Measurements from ENCODE around the gene SLC34A1.
A peak's percentile ranks its signal among the peaks of the same experiment; 100 is the strongest.
"Not testable (repeated sequence)": the region's sequence is repeated elsewhere in the genome, so short reads cannot be mapped to it uniquely, and the experiment has no call there.

SLC34A1 gene, protein sequence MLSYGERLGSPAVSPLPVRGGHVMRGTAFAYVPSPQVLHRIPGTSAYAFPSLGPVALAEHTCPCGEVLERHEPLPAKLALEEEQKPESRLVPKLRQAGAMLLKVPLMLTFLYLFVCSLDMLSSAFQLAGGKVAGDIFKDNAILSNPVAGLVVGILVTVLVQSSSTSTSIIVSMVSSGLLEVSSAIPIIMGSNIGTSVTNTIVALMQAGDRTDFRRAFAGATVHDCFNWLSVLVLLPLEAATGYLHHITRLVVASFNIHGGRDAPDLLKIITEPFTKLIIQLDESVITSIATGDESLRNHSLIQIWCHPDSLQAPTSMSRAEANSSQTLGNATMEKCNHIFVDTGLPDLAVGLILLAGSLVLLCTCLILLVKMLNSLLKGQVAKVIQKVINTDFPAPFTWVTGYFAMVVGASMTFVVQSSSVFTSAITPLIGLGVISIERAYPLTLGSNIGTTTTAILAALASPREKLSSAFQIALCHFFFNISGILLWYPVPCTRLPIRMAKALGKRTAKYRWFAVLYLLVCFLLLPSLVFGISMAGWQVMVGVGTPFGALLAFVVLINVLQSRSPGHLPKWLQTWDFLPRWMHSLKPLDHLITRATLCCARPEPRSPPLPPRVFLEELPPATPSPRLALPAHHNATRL

DNA sequence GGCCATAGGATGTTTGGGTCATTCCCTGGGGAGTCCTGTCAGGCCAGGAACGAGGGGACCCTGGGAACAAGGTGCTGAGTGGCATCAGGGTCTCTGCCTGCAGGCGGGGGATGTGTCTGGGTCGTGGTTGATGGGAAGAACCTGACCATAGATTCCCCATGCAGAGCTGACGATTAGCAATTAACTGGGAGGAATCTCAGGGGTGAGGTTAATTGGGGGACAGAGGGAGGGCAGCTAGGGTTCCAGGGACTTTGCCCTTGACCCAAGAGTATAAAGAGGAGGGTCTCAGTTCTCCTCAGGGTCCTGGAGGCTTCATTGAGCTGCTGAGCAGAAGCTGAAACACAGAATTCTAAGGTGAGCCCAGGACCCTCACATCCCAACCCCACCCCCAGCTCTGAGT is at the start of gene SLC34A1:
SLC34A1 (plus strand) TSS at position 301 of the 400 bp plus-strand sequence. CDS start 1,308 bp downstream, outside the sequence.
- Mint-ChIP-seq H3K27me3 (peaks cover 38% of the 10 kb centered on the region), H3K9me3 (no peaks in the 10 kb centered on the region), H3K27ac (no peak within 1 kb of the TSS), H3K4me3 (no peak within 1 kb of the TSS), H3K36me3 (no peaks in the 10 kb centered on the region), H3K4me1 (peaks cover 21% of the 10 kb centered on the region)
- ATAC-seq, result no peak

DNA sequence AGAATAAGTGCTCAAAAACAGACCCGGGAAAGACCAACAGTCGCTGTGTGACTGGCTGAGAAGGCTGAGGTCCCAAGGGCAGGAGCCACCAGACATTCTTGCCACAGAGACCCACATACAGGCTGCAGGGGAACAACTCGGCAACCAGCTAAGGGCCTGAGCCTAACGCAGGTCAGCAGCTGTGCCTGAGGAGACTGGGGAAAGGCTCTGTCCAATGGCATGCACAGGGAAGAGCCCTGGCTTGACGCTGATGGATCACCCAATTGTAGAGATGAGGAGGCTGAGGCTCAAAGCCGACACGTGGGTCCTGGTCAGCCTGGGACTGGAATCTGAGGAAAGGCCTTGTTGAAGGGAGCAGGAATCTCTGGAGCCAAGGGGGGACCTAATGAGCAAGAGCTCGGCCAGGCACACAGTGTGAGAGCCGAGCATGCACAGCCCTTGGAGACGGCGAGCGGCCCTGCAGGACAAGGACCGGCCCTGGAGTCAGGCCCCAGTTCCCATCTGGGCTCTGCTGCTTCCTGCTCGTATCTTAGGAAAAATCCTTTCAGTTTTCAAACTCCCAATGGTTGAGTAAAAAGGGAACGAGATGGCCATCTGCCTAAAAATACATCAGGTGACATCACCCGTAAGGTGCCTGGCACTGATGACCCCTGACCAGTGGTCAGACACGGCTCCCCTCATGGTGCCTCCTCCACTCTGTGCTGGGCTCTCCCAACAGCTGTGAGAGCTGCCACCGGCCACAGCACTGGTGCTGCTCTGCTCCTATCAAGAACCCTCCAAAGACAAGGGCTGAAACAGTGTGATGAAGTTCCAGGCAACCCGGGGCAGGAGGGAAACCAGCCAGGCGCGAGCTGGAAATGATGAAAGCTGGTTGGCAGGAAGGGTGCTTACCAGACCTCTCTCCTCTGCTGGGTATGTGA is 49.2 kb upstream of the SLC34A1 start:
- H3K4me1 Mint-ChIP-seq, result peaks cover 33% of the 10 kb centered on the region
- H3K27me3 Mint-ChIP-seq, result no peaks in the 10 kb centered on the region
- H3K9me3 Mint-ChIP-seq, result no peaks in the 10 kb centered on the region
- peak overlapping the region; percentile 42 for H3K27ac Mint-ChIP-seq
- no peak overlapping the region for H3K4me3 Mint-ChIP-seq
- ATAC-seq, result no peak
- H3K36me3 Mint-ChIP-seq, result peaks cover 78% of the 10 kb centered on the region

DNA sequence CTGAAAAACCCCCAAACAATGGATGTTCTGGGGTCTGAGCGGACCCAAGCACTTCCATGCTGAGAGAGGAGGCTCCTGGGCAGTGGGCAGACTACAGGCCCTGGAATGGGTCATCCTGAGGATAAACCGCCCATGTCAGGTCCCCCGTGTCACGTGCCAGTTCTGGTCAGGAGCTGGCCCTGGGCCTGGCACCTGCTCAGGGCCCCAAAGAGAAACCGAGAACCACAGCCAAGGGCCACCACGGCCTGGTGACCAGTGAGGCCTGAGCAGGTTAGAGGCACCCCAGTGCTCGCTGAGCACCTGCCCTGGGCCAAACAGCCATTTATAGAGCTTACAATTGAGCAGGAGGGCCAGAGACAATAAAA is 48.6 kb upstream of the SLC34A1 start:
- H3K27ac Mint-ChIP-seq, result peak overlapping the region; percentile 42
- H3K4me1 Mint-ChIP-seq, result peaks cover 34% of the 10 kb centered on the region
- H3K27me3 Mint-ChIP-seq, result no peaks in the 10 kb centered on the region
- ATAC-seq, result no peak
- H3K36me3 Mint-ChIP-seq, result peaks cover 73% of the 10 kb centered on the region
- no peaks in the 10 kb centered on the region for H3K9me3 Mint-ChIP-seq
- no peak overlapping the region for H3K4me3 Mint-ChIP-seq

DNA sequence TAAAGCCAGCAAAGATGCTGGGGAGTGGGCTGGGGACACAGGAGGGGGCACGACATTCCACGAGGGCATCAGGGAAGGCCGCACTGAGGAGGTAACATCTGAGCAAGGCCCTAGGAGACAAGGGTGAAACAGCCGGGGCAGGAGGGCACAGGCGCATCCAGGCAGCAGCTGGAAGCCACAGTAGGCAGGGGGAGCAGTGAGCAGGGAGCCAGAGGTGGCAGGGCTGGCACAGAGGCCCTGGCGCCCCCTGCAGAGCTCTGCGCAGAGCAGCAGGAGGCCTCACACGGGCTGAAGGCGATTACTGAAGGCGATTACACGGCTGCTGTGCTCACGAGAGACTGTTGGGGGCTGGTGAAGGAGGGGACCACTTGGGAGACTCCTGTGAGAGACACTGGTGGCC is 48.1 kb upstream of the SLC34A1 start:
- H3K9me3 Mint-ChIP-seq, result no peaks in the 10 kb centered on the region
- H3K4me3 Mint-ChIP-seq, result no peak overlapping the region

DNA sequence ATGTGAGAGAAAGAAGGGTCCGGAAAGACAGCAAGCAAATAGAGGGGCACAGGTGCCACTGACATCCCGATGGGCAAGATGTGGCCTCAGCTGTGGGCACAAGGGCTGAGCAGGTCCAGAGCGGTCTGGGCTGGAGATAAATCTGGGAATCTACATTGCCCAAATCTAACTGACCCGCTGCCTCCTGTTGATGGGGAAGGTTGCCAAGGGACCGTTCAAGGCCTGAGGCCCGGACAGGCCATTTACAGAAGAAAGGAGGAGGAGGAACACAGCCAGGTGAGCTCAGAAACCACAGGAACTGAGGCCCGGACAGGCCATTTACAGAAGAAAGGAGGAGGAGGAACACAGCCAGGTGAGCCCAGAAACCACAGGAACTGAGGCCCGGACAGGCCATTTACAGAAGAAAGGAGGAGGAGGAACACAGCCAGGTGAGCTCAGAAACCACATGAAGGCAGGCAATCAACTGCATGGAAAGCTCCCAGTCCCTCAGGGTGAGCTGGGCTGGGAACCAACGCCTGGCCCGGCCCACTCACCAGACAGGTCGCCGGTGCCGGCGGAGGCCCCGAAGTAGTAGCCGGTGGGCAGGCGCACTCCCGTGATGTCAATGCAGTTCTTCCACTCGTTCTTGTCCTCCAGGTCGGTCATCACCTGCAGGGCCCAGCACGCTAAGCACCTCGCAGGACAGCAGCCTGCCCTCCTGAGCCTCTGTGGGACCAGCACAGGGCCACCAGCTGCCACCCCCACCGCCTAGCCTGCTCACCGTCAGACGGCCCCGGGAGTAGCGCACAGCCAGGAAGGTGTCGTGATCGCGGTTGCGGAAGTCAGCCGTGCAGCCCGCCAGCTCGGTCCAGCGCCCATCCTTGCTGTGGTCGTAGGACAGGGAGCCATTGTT is 47.4 kb upstream of the SLC34A1 start:
- H3K27ac Mint-ChIP-seq, result peak overlapping the region; percentile 42
- no peak overlapping the region for H3K4me3 Mint-ChIP-seq
- H3K4me1 Mint-ChIP-seq, result peaks cover 34% of the 10 kb centered on the region
- H3K27me3 Mint-ChIP-seq, result no peaks in the 10 kb centered on the region
- H3K9me3 Mint-ChIP-seq, result no peaks in the 10 kb centered on the region
- H3K36me3 Mint-ChIP-seq, result peaks cover 71% of the 10 kb centered on the region
- ATAC-seq, result no peak

More for the DNA sequence above, 48.1 kb upstream of the SLC34A1 start:
- H3K27me3 Mint-ChIP-seq, result no peaks in the 10 kb centered on the region
- H3K4me1 Mint-ChIP-seq, result peaks cover 34% of the 10 kb centered on the region
- peaks cover 71% of the 10 kb centered on the region for H3K36me3 Mint-ChIP-seq
- no peak for ATAC-seq
- H3K27ac Mint-ChIP-seq, result peak overlapping the region; percentile 42

DNA sequence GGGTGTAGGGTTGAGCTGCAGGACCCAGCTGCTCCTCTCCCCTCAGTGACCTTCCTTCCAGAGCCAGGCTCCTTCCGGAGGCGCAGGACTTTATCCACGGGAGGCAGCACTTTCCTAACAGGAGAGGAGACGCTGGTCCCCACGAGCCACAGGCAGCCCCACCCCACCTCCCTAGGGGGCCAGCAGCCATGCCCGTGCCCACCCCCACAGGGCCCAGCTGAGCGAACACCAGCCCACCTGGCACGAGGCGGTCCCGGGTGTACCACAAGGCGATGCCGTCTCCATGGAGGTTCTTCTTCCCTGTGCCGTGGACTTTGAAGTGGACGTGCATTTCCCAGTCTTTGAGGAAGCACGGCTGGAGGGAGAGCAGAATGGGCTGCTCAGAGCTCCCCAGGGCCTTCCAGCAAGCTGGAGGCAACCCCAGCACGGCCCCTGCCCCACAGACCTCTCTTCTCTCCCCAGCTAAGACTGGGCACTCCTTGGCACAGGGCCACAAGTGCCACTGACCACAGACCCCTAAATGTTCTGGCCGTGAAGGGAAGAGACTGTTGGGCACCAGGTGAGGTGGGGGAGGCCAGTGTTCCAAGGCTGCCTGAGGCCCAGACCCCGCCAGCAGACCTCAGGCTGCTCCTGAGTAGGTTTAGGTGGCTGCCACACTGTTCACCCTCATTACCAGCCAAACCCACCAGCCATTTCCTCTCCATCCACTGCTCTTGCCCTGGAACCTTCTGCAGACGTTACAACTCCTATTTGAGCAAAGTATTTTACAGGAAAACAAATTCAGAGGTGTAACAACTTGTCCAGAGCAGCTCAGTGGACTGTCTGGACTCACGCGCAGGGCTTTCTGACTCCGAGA is 45.8 kb upstream of the SLC34A1 start:
- Mint-ChIP-seq H3K27me3 (no peaks in the 10 kb centered on the region), H3K9me3 (no peaks in the 10 kb centered on the region), H3K4me3 (no peak overlapping the region), H3K4me1 (peaks cover 29% of the 10 kb centered on the region), H3K27ac (no peak overlapping the region), H3K36me3 (peaks cover 63% of the 10 kb centered on the region)
- ATAC-seq, result no peak

DNA sequence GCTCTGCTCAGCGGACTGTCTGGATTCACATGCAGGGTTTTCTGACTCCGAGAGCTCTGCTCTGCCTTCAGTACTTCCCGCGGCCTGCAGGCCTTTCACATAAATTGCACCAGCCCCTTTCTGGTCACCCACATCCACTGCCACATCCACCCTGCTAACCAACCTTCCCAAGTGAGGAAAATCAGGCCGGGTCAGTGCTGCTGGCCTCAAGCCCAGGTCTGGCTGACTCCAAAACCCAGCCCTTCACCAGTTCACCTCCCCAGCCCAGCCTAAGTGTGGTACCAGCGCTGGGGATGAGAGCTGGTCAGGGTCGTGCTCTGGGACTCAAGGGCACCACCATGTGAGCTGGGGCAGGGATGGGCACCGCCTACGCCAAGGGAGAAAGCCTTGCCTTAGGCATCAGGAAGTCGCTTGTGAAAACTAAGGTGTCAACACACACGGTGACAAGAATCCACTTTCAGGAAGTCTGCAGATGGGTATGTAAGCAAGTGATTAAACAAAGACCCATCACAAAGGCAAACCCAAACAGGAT is 45.1 kb upstream of the SLC34A1 start:
- Mint-ChIP-seq H3K4me3 (no peak overlapping the region), H3K36me3 (peaks cover 60% of the 10 kb centered on the region), H3K27ac (no peak overlapping the region), H3K4me1 (peaks cover 33% of the 10 kb centered on the region), H3K27me3 (no peaks in the 10 kb centered on the region), H3K9me3 (no peaks in the 10 kb centered on the region)
- no peak for ATAC-seq

DNA sequence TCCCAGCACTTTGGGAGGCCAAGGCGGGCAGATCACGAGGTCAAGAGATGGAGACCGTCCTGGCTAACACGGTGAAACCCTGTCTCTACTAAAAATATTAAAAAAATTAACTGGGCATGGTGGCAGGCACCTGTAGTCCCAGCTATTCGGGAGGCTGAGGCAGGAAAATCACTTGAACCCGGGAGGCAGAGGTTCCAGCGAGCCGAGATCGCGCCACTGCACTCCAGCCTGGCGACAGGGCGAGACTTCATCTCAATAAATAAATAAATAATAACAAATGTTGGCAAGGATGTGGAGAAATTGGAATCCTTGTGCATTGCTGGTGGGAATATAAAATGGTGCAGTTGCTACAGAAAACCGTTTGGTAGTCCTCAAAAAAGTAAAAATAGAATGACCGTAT is 41.2 kb upstream of the SLC34A1 start:
- not testable (repeated sequence) for H3K27ac Mint-ChIP-seq, H3K4me3 Mint-ChIP-seq, ATAC-seq, H3K9me3 Mint-ChIP-seq, H3K27me3 Mint-ChIP-seq
- peaks cover 39% of the 10 kb centered on the region for H3K4me1 Mint-ChIP-seq
- peaks cover 40% of the 10 kb centered on the region for H3K36me3 Mint-ChIP-seq

DNA sequence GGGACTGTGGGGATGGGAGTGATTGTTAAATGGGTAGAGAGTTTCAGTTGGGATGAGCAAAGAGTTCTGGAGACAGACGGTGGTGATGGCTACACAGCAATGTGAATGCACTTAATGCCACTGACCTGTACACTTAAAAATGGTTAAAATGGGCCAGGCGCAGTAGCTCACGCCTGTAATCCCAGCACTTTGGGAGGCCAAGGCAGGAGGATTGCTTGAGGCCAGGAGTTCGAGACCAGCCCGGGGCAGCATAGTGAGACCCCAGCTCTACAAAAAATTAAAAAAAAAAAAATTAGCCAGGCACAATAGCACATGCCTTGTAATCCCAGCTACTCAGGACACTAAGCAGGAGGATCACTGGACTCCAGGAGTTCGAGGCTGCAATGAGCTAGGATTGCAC is 40.5 kb upstream of the SLC34A1 start:
- Mint-ChIP-seq H3K27me3 (no peaks in the 10 kb centered on the region), H3K4me3 (no peak overlapping the region), H3K36me3 (peaks cover 37% of the 10 kb centered on the region), H3K27ac (no peak overlapping the region), H3K4me1 (peaks cover 39% of the 10 kb centered on the region), H3K9me3 (no peaks in the 10 kb centered on the region)
- no peak for ATAC-seq

DNA sequence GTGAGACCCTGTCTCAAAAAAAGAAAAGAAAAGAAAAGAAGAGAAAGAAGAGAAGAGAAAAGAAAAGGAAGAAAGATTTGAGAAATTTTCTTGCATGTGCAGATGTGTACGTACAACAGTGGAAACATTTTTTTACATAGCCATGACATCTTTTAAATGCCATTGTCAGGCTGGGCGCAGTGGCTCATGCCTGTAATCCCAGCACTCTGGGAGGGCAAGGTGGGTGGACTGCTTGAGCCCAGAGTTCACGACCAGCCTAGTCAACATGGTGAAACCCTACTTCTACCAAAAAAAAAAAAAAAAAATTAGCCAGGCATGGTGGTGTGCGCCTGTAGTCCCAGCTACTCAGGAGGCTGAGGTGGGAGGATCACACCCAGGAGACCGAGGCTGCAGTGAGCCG is 39.3 kb upstream of the SLC34A1 start:
- Mint-ChIP-seq H3K9me3 (no peaks in the 10 kb centered on the region), H3K4me1 (peaks cover 43% of the 10 kb centered on the region), H3K27me3 (no peaks in the 10 kb centered on the region), H3K27ac (no peak overlapping the region), H3K4me3 (no peak overlapping the region), H3K36me3 (peaks cover 37% of the 10 kb centered on the region)
- ATAC-seq, result no peak

DNA sequence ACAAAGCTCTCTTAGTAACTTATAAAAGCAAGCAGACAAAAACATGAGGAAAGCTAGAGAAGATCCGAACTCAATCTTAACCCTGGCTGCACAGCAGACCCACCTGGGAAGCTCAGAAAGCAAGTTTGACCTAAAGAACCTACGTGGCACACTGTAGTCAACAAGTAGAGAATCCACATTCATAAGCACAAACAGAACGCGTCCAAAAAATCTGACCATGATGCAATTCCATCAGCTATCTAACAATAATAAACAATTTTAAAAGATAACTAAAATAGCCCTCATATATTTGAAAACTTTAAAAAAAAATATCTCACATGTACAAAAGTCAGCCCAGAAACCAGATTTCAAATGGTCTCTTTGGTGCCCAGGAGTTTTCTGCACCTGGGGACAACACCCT is 37.4 kb upstream of the SLC34A1 start:
- H3K27me3 Mint-ChIP-seq, result no peaks in the 10 kb centered on the region
- peaks cover 27% of the 10 kb centered on the region for H3K36me3 Mint-ChIP-seq
- peaks cover 44% of the 10 kb centered on the region for H3K4me1 Mint-ChIP-seq
- no peak overlapping the region for H3K27ac Mint-ChIP-seq
- no peak for ATAC-seq
- H3K4me3 Mint-ChIP-seq, result no peak overlapping the region
- H3K9me3 Mint-ChIP-seq, result no peaks in the 10 kb centered on the region

DNA sequence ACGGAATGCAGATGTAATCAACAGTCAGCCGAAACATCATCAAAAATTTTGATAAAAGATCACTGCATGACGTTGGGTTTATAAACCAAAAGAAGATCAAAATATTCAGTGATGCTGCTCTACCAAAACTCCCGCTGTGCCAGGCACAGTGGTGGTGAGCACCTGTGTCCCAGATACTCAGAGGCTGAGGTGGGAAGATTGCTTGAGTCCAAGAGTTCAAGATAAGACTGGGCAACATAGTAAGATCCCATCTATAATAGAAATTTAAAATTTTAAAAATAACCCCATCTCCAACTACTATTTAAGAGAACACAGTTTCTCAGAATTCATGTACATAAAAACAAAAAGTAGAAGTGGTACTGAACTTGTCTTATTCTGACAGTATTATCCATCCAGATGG is 36.5 kb upstream of the SLC34A1 start:
- Mint-ChIP-seq H3K36me3 (peaks cover 25% of the 10 kb centered on the region), H3K27ac (no peak overlapping the region), H3K9me3 (no peaks in the 10 kb centered on the region), H3K27me3 (no peaks in the 10 kb centered on the region), H3K4me3 (no peak overlapping the region), H3K4me1 (peaks cover 48% of the 10 kb centered on the region)
- ATAC-seq, result no peak

DNA sequence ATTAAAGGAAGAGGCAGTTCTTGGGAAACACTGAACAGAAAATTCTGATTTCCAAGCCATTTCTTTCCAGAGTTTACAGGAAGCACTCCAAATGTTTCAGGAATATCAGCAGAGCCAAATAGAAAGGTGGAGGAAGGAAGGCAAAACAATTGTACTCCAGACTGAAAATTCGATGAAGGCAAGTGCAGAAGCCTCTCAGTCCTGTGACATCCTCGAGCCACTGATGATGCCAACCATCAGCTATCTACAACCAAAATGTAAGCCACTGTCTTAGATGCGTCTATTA is 34.9 kb upstream of the SLC34A1 start:
- Mint-ChIP-seq H3K27ac (no peak overlapping the region), H3K9me3 (no peaks in the 10 kb centered on the region), H3K27me3 (no peaks in the 10 kb centered on the region), H3K4me1 (peaks cover 42% of the 10 kb centered on the region), H3K4me3 (peak overlapping the region; percentile 75), H3K36me3 (peaks cover 19% of the 10 kb centered on the region)
- no peak for ATAC-seq

DNA sequence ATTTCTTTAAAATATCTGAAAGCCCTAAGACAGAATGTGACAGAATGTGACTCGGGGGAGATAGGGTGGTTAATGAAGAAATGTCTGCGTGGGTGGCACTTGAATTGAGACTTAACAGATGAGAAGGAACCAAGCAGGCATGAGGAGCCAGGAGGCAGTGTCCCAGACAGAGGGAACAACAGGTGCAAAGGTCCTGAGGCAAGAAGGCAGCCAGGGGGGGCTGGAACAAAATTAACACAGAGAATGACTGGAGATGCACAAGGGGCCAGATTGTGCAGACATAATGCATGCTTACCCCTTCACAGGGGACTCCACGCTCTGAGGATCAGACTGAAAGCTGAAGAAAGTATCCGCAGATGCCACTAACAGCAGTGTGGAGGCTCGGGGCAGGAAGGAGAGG is 34.5 kb upstream of the SLC34A1 start:
- H3K4me3 Mint-ChIP-seq, result peak overlapping the region; percentile 75
- H3K27me3 Mint-ChIP-seq, result no peaks in the 10 kb centered on the region
- no peaks in the 10 kb centered on the region for H3K9me3 Mint-ChIP-seq
- ATAC-seq, result no peak
- peak overlapping the region; percentile 4 for H3K27ac Mint-ChIP-seq
- peaks cover 47% of the 10 kb centered on the region for H3K4me1 Mint-ChIP-seq
- peaks cover 15% of the 10 kb centered on the region for H3K36me3 Mint-ChIP-seq

Data from stimulated activated memory B cell treated with anti-CD40 and anti-IgM and Interleukin-4, amounts not matched to agents 10 μg/mL and 1 μg/mL and 100 μg/mL, for 72 hours (primary cell).